Stimulated activated CD8-positive, alpha-beta memory T cell treated with anti-CD3 and anti-CD28 coated beads, Interleukin-4, amount 100 ng/mL, for 24 hours (primary cell): Measurements from ENCODE around the gene ARL13A.
"Not testable (repeated sequence)": the region's sequence is repeated elsewhere in the genome, so short reads cannot be mapped to it uniquely, and the experiment has no call there.

ENCODE experiments used
- DNase-seq: peaks from one replicate; pipeline ENCODE4 v3.0.0-alpha.2; 2020; ENCODE audit warnings: low read depth

Gene ARL13A

DNA sequence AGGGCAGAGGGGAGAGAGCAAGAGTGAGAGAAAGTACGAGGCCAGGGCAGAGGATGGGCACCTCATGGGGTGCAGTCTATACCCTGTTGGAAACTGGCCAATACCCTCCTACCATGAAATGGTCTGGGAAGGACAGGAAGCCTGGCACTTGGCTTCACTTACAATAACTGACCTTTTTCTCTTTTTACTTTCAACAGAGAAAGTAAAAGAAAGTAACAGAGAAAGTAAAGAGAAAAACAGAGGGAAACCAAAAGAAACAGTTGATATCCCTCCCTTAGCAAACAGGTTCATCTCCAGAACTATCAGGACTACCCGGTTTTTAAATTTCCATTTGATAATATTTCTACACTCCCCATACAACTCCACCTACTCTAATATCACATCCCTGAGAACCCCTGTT, 20.6 kb downstream of the ARL13A start:
- no peak for DNase-seq

DNA sequence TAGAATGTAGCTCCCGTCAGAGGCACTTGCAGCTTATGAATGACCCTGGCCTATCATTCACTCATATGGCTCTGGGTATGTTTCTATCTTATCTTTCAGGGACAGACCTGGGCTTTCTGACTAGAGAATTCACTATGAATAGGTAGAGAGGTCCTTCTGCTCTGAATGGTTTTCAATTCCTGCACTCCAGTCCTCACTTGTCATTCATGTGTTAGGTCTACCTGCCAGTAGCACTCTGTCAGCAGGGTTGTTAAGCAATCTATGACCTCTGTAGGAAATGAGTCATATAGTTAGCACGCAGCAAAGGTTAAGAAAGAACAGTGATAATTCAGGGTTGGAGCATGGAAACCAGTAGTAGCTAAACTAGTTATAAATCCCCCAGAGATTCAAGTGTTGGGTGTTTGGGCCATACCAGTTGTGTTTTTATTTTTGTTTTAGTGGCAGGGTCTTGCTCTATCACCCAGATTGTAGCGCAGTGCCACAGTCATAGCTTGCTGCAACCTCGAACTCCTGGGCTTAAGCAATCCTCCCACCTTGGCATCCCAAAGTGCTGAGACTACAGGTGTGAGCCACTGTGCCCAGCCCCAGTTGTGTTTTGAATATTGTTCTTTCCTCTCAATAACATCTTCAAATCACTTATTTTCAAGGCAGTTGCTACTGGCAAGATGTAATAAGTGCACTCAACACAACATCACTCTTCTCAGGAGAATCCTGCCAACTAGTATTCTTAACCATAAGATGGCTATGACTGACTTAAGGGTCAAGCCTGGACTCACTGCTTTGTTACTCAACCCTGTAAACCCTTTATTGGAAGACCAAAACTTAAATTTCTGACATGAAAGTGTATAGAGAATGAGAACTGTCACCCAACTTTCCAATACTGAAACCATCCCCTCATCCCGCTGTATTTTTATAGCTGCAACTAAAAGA, 25.1 kb downstream of the ARL13A start:
- DNase-seq, result no peak

DNA sequence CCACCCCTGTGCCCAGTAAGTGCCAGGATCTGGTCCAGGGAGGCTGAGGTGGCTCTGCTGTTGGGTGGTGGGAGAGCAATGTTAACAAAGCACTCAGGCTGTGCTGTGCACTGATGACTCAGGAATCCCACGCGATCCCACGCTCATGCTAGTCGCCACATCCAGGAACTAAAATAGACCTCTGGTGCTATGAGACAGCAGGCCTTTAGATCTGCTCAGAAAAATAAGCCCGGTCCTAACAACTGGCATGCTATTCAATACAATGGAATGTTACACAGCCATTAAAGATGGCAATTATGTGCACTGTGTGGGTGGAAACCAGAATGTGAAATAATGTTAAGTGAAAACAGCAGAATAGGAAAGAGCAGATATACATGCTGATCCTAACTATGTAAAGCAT, 26.0 kb downstream of the ARL13A start:
- DNase-seq, result peak; percentile 2

GRCh38 chrX:100999451-100999850, 29.9 kb downstream of the ARL13A start:
- DNase-seq, result no peak

DNA sequence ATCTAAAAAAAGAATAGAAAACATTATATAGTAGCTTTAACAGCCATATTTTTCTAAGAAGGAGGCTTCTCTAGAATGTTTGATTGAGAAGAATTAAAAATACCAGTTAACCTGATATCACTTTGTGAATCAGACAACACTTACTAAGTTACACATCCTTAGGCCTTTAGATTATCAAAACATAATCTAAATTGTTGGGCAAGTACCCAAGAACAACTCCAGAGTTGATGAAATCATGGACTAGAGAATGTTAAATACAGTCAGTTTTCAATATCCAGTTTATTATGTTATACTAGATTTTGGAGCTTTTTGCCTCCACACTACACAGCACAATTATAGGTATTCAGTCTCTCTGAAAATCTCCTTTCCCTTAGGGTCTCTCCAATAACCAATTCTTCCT, 39.6 kb downstream of the ARL13A start:
- DNase-seq, result no peak

- not testable (repeated sequence) for DNase-seq
Observed at GRCh38 chrX:101012031-101012430, 42.5 kb downstream of the ARL13A start.

DNA sequence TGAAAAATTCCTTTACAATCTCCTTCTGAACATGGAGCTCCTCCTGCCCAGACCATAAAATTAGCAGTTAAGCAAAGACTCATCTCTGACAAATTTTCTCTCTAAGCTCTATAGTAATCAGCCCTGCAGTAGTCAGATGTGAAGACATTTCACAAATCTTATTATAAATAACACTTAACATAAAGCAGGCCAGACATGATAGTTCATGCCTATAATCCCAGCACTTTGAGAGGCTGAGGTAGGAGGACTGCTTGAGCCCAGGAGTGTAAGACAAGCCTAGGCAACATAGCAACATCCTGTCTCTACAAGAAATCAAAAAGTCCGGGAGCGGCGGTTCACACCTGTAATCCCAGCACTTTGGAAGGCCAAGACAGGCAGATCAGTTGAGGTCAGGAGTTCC, 52.5 kb downstream of the ARL13A start:
- DNase-seq, result no peak

- no peak for DNase-seq
Observed at GRCh38 chrX:101025126-101025525, 55.6 kb downstream of the ARL13A start.

- DNase-seq, result no peak
Observed at GRCh38 chrX:101028562-101028961, 59.1 kb downstream of the ARL13A start.

DNA sequence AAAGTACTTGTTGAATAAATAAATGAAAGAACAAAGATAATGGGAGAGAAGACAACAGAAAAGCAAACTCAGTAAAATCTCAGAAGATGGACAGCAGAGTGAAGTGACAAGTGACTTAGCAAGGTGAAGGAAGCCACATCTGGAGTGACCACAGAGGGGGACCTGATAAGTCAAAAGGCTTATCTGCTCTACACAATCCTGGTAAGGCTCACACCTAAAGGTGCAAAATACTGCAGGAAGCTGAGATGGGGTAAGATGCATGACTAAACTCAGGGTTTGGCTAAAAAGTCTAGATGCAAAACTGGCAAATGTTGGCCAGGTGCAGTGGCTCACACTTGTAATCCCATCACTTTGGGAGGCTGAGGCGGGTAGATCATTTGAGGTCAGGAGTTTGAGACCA, 60.2 kb downstream of the ARL13A start:
- no peak for DNase-seq

DNA sequence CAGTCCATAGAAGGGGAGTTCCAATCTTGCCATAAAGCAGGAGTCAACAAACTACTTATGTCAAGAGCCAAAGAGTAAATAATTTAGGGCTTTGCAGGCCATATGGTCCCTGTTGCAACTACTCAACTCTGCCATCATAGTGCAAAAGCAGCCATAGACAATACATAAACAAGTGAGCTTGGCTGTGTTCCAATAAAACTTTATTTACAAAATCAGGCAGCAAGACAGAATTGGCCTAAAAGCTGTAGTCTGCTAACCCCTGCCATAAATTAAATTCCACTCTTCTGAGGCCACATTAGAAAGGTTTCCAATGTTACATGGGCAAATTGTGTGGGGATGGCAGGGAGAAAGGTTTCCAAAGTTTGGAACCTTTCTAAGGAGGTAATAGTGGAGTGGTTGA, 67.7 kb downstream of the ARL13A start:
- DNase-seq, result no peak

- no peak for DNase-seq
Observed at GRCh38 chrX:101040197-101040596, 70.7 kb downstream of the ARL13A start.
